Ramos (cell line): ENCODE results near the gene BAD.

Source experiments
- in situ Hi-C: fragments of 300-500 bp; cut with MboI; formaldehyde crosslinking; loops from one replicate; pipeline ENCODE4 v1.14.3; 2022; ENCODE audit warnings: low sequenced_read_pairs; ENCODE audit not compliant: unreplicated experiment

Gene BAD

DNA sequence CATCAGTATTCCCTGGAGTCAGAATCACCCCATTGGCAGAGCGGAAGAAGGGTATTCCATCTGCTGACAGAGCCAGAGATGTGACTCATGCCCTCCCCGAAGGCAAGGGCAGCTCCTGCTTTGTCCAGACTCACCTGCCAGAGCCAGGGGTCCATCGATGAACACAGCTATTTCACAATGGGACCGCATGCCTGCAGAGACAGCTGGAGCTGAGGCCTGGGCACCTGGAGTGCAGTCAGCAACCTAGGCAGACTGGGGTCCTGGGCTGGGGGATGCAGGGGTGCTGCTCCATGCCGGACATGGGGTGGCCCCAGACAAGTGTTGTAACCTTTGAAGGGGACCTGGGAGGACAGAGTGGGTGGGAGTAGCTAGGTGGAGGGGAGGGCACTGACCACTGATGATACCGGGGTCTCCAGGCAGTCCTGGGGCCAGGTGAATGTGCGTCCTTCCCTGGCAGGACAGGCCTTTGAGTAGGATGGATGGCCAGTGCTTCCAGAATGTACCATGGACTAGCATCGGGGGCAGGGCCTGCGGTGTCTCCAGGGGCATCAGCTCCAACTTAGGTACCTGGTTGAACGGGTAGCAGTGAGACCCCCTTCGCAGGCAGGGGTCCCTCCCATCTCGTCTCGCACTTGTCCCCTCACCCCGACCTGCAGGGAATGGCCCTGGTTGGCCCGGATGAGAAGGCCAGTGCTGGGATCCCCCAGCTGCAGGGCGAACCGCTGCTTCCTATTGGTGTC lies 60.1 kb downstream of the BAD start:
- in situ Hi-C loops, result no loop called here

DNA sequence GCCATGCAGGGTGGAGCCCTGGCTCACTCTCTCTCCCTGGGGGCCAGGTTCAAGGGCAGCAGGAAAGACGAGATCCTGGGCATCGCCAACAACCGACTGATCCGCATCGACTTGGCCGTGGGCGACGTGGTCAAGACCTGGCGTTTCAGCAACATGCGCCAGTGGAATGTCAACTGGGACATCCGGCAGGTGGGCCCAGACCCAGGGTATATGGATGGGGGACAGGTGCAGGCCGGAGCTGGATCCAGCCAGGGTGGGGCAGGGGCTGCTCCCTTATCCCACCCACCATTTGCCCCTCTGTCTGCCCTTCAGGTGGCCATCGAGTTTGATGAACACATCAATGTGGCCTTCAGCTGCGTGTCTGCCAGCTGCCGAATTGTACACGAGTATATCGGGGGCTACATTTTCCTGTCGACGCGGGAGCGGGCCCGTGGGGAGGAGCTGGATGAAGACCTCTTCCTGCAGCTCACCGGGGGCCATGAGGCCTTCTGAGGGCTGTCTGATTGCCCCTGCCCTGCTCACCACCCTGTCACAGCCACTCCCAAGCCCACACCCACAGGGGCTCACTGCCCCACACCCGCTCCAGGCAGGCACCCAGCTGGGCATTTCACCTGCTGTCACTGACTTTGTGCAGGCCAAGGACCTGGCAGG lies 61.3 kb downstream of the BAD start:
- in situ Hi-C loops, result no loop called here

- in situ Hi-C loops, result no loop called here
Measured at GRCh38 chr11:64222651-64223000, 61.8 kb downstream of the BAD start.

- in situ Hi-C loops, result no loop called here
Measured at GRCh38 chr11:64220798-64221197, 63.7 kb downstream of the BAD start.

GRCh38 chr11:64220271-64220670 lies 64.2 kb downstream of the BAD start:
- in situ Hi-C loops, result no loop called here
